Esophagus muscularis mucosa (tissue), 4 donors: ENCODE measurements around the gene SLC39A11.

Source experiments
- CTCF ChIP-seq, 3 experiments: fragments of 200-600 bp in 2 of 3; fragments of 450-650 bp in 1 of 3; sonication (generic) in 2 of 3; IDR thresholded peaks; one replicate each; pipeline ENCODE4 v1.5.1; 2017 to 2019; ENCODE audit warnings: antibody characterized with exemption in 3 of 3, mild to moderate bottlenecking in 2 of 3, moderate library complexity in 1 of 3
- EP300 ChIP-seq: sonication (generic); formaldehyde crosslinking; IDR thresholded peaks from one replicate; pipeline ENCODE4 v1.6.1; 2017; ENCODE audit warnings: antibody characterized with exemption
- POLR2A ChIP-seq: fragments of 450-650 bp; IDR thresholded peaks from one replicate; pipeline ENCODE4 v1.6.1; 2017; ENCODE audit warnings: antibody characterized with exemption, moderate library complexity, mild to moderate bottlenecking, low read depth
- POLR2AphosphoS5 ChIP-seq, 2 donors: sonication (generic); formaldehyde crosslinking; IDR thresholded peaks; one replicate each; pipeline ENCODE4 v1.6.1; 2017; ENCODE audit warnings: antibody characterized with exemption in 2 of 2

GRCh38 chr17:72861811-72862210, 230.7 kb downstream of the SLC39A11 start:
- TF ChIP-seq CTCF (IDR thresholded peaks at IDR 0.05) (no peak), POLR2A (no peak), POLR2AphosphoS5 (IDR thresholded peaks at IDR 0.05) (no peak), EP300 (no peak)
